SIG-M5 treated with dmso at 0.1 percent for 504 hours (cell line): Measurements from ENCODE around the gene EHD4.

Source experiments
- DNase-seq: peaks from one replicate; lab custom pipeline; 2025; ENCODE audit not compliant: unreplicated experiment; lab: John Stamatoyannopoulos, UW

The EHD4 gene

GRCh38 chr15:41958002-41958420 lies 14.3 kb downstream of the EHD4 start:
- no peak for DNase-seq

GRCh38 chr15:41957021-41957897 lies 15.1 kb downstream of the EHD4 start:
- no peak for DNase-seq

- DNase-seq = no peak
Measured at GRCh38 chr15:41955807-41956525, 16.4 kb downstream of the EHD4 start.

- DNase-seq = no peak
Measured at GRCh38 chr15:41955100-41955499, 17.3 kb downstream of the EHD4 start.

GRCh38 chr15:41954036-41954435 lies 18.3 kb downstream of the EHD4 start:
- no peak for DNase-seq

- DNase-seq = no peak
Measured at GRCh38 chr15:41952013-41952563, 20.3 kb downstream of the EHD4 start.

- DNase-seq = no peak
Measured at GRCh38 chr15:41951571-41951970, 20.8 kb downstream of the EHD4 start.

- DNase-seq = no peak
Measured at GRCh38 chr15:41950489-41950888, 21.9 kb downstream of the EHD4 start.

GRCh38 chr15:41950127-41950483 lies 22.3 kb downstream of the EHD4 start:
- DNase-seq = no peak

- no peak for DNase-seq
Measured at GRCh38 chr15:41949401-41950126, 22.8 kb downstream of the EHD4 start.

GRCh38 chr15:41948490-41948889 lies 23.9 kb downstream of the EHD4 start:
- DNase-seq = no peak

- DNase-seq = no peak
Measured at GRCh38 chr15:41946970-41947369, 25.4 kb downstream of the EHD4 start.

GRCh38 chr15:41945731-41946130 lies 26.6 kb downstream of the EHD4 start:
- DNase-seq = no peak

- no peak for DNase-seq
Measured at GRCh38 chr15:41945221-41945620, 27.1 kb downstream of the EHD4 start.

- DNase-seq = no peak
Measured at GRCh38 chr15:41944313-41944940, 27.9 kb downstream of the EHD4 start.

GRCh38 chr15:41943543-41944312 lies 28.6 kb downstream of the EHD4 start:
- no peak for DNase-seq

- no peak for DNase-seq
Measured at GRCh38 chr15:41942886-41943285, 29.5 kb downstream of the EHD4 start.

- no peak for DNase-seq
Measured at GRCh38 chr15:41941644-41942415, 30.5 kb downstream of the EHD4 start.

- no peak for DNase-seq
Measured at GRCh38 chr15:41940441-41940857, 31.9 kb downstream of the EHD4 start.
